ENCODE data around the gene ELOVL4. TPM values are rescaled to one million over a fixed set of nuclear protein-coding genes. Genes with fewer than 3 reads are reported as not detected.

ELOVL4 gene
- total and polyA plus RNA-seq, 2 of the 13 experiments (the other 11 are each of a cell fraction or from before 2014, with no cell fraction given): 0.04 TPM; not detected in 1

- Histone ChIP-seq H3K79me2 (ENCODE audit: insufficient read depth, low read length) (no peaks in the 10 kb centered on the region), H4K20me1 (ENCODE audit: insufficient read depth, low read length) (no peaks in the 10 kb centered on the region), H3K9ac (ENCODE audit: insufficient read depth, low read depth, low read length) (no peak overlapping the region), H3K4me1 (ENCODE audit: insufficient read depth, low read length) (no peaks in the 10 kb centered on the region), H3K4me3 (replicated peaks in 1 of 3; ENCODE audit: insufficient read depth in 1 of 3, low read depth in 2 of 3, low read length in 3 of 3) (no peak overlapping the region), H2AFZ (ENCODE audit: low read length) (no peak overlapping the region), H3K4me2 (ENCODE audit: low read depth, low read length) (no peak overlapping the region), H3K9me3 (ENCODE audit: low read length) (no peaks in the 10 kb centered on the region), H3K27me3 (ENCODE audit: control insufficient read depth in 1 of 2, insufficient read depth in 2 of 2, low read length in 2 of 2) (no peaks in the 10 kb centered on the region), H3K27ac (ENCODE audit: extremely low read length, insufficient read depth, low read length) (no peak overlapping the region), H3K36me3 (replicated peaks in 1 of 2; ENCODE audit: control insufficient read depth in 1 of 2, insufficient read depth in 2 of 2, low read length in 2 of 2) (no peaks in the 10 kb centered on the region)
- in situ Hi-C loops (cut with HindIII; ENCODE audit: extremely low pct_ligation_motif_present, low pct_unique_long_range_greater_than_20kb) (no loop called here), intact Hi-C loops (cut with micrococcal nuclease; ENCODE audit: unreplicated experiment) (no loop called here)
- POLR2A ChIA-PET: no interaction called here
- BruUV-seq (replicated peaks): no TSS peak
- no peak for DNase-seq (ENCODE audit: low spot score)
- 17% methylated on average over 5 of the region's 5 CpGs for WGBS (ENCODE audit: low lambda C conversion rate)
- no peak for ATAC-seq
- FAIRE-seq: no peak
- CTCF ChIA-PET (ENCODE audit: low intra/inter-chr PET ratio, low total read pairs): no interaction called here
- no peak for TF ChIP-seq LRRFIP1 (CRISPR knock-in tag; conservative IDR thresholded peaks at IDR 0.05)
- no peak for TF ChIP-seq ATF1 (CRISPR knock-in tag; IDR thresholded peaks at IDR 0.05)
- no peak for TF ChIP-seq TSC22D2 (CRISPR knock-in tag; IDR thresholded peaks at IDR 0.05; ENCODE audit: borderline replicate concordance)
- TF ChIP-seq ZFX (CRISPR knock-in tag; IDR thresholded peaks at IDR 0.05; ENCODE audit: low read depth): no peak
- TF ChIP-seq MTA1 (CRISPR knock-in tag; IDR thresholded peaks at IDR 0.05; ENCODE audit: borderline replicate concordance): no peak
- TF ChIP-seq ZBTB7B (CRISPR knock-in tag; IDR thresholded peaks at IDR 0.05): no peak
- no peak for TF ChIP-seq ZBTB7A (CRISPR knock-in tag; IDR thresholded peaks at IDR 0.05)
- TF ChIP-seq EP300 (IDR thresholded peaks at IDR 0.05; ENCODE audit: low read depth in 2 of 2, low read length in 2 of 2): no peak
- no peak for TF ChIP-seq EP300 (CRISPR knock-in tag; IDR thresholded peaks at IDR 0.05; ENCODE audit: borderline replicate concordance)
- TF ChIP-seq HNF1A (IDR thresholded peaks at IDR 0.05; ENCODE audit: low read depth): no peak
- TF ChIP-seq HNF1A (CRISPR knock-in tag; IDR thresholded peaks at IDR 0.05; ENCODE audit: borderline replicate concordance): no peak
- no peak for TF ChIP-seq STAT5B (CRISPR knock-in tag; IDR thresholded peaks at IDR 0.05)
- no peak for TF ChIP-seq SP4 (CRISPR knock-in tag; IDR thresholded peaks at IDR 0.05)
- TF ChIP-seq ARID2 (CRISPR knock-in tag; IDR thresholded peaks at IDR 0.05; ENCODE audit: borderline replicate concordance): no peak
- no peak for TF ChIP-seq MIER2 (CRISPR knock-in tag; IDR thresholded peaks at IDR 0.05)
- TF ChIP-seq PHF8 (CRISPR knock-in tag; IDR thresholded peaks at IDR 0.05): no peak
- TF ChIP-seq ZNF790 (CRISPR knock-in tag; IDR thresholded peaks at IDR 0.05; ENCODE audit: borderline replicate concordance): no peak
- TF ChIP-seq ATF6 (CRISPR knock-in tag; conservative IDR thresholded peaks at IDR 0.05): no peak
- no peak for TF ChIP-seq ZNF501 (CRISPR knock-in tag; IDR thresholded peaks at IDR 0.05)
Measured at GRCh38 chr6:79896075-79896449, 51.3 kb downstream of the ELOVL4 start.
